Retinal pigment epithelial cell (primary cell): ENCODE measurements around the gene ADAMTS17.

ENCODE experiments used
- DNase-seq: peaks from one replicate; pipeline ENCODE4 v3.0.0-alpha.2; 2010; ENCODE audit warnings: low read depth
- H3K4me3 ChIP-seq: 2 replicates; pipeline ENCODE4 v1.5.1; 2011; ENCODE audit warnings: mild to moderate bottlenecking, low read length, control low read depth, moderate library complexity
- CTCF ChIP-seq: conservative IDR thresholded peaks from 2 replicates; pipeline ENCODE4 v1.5.1; 2011; ENCODE audit warnings: low read depth, low read length, control low read depth, inconsistent platforms

The ADAMTS17 gene

GRCh38 chr15:100168787-100169186, 173.0 kb downstream of the ADAMTS17 start:
- no peak overlapping the region for H3K4me3 ChIP-seq
- DNase-seq, result no peak
- no peak for TF ChIP-seq CTCF

GRCh38 chr15:100167884-100168375, 173.8 kb downstream of the ADAMTS17 start:
- no peak for DNase-seq
- no peak overlapping the region for H3K4me3 ChIP-seq
- no peak for TF ChIP-seq CTCF

- no peak overlapping the region for H3K4me3 ChIP-seq
- DNase-seq, result no peak
- no peak for TF ChIP-seq CTCF
Observed at GRCh38 chr15:100166313-100166712, 175.5 kb downstream of the ADAMTS17 start.

GRCh38 chr15:100163961-100164360, 177.8 kb downstream of the ADAMTS17 start:
- DNase-seq, result no peak
- no peak overlapping the region for H3K4me3 ChIP-seq
- TF ChIP-seq CTCF, result no peak

GRCh38 chr15:100160953-100161352, 180.8 kb downstream of the ADAMTS17 start:
- no peak for DNase-seq
- no peak overlapping the region for H3K4me3 ChIP-seq
- no peak for TF ChIP-seq CTCF

- no peak overlapping the region for H3K4me3 ChIP-seq
- TF ChIP-seq CTCF, result no peak
- no peak for DNase-seq
Observed at GRCh38 chr15:100159436-100159835, 182.3 kb downstream of the ADAMTS17 start.

GRCh38 chr15:100158356-100158755, 183.4 kb downstream of the ADAMTS17 start:
- no peak for TF ChIP-seq CTCF
- DNase-seq, result no peak
- H3K4me3 ChIP-seq, result no peak overlapping the region
